Measurements from ENCODE around the gene LNX2.

DNA sequence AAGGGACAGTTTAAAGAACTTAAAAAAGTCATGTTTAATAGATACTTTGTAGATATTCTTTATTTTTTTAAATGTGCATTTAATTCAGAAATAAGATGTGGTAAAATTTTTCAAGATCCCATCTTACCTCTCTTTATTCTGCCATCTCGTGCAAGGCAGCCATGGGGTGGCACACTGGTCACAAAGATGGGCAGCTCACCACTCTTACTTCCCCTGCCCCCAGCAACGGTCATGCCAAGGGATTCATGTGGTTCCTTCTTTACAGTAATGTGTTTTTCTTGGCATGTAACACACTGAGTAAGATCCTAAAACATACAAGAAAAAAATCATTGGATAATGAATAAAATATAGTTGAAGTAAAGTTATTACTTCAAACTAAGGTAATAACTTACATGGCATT is 64.2 kb downstream of the LNX2 start:
- TF ChIP-seq, protein P1, sequence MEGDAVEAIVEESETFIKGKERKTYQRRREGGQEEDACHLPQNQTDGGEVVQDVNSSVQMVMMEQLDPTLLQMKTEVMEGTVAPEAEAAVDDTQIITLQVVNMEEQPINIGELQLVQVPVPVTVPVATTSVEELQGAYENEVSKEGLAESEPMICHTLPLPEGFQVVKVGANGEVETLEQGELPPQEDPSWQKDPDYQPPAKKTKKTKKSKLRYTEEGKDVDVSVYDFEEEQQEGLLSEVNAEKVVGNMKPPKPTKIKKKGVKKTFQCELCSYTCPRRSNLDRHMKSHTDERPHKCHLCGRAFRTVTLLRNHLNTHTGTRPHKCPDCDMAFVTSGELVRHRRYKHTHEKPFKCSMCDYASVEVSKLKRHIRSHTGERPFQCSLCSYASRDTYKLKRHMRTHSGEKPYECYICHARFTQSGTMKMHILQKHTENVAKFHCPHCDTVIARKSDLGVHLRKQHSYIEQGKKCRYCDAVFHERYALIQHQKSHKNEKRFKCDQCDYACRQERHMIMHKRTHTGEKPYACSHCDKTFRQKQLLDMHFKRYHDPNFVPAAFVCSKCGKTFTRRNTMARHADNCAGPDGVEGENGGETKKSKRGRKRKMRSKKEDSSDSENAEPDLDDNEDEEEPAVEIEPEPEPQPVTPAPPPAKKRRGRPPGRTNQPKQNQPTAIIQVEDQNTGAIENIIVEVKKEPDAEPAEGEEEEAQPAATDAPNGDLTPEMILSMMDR (conservative IDR thresholded peaks at IDR 0.05 in 1 of 2, IDR thresholded peaks at IDR 0.05 in 1 of 2; ENCODE audit: extremely low read depth in 1 of 2, insufficient read depth in 1 of 2, low read depth in 1 of 2, low read length in 2 of 2): peak in 1 of 2 donors; percentile 22
- TF ChIP-seq EZH2 (IDR thresholded peaks at IDR 0.05; ENCODE audit: borderline replicate concordance, low read length): no peak

Measured in mammary epithelial cell (primary cell).